Measurements from ENCODE around the gene SORCS2. TPM values are rescaled to one million over a fixed set of nuclear protein-coding genes. Genes with fewer than 3 reads are reported as not detected.

The SORCS2 gene
- total and polyA plus RNA-seq, 2 donors (not counting 1 experiment from before 2014, with no cell fraction given), result not detected

DNA sequence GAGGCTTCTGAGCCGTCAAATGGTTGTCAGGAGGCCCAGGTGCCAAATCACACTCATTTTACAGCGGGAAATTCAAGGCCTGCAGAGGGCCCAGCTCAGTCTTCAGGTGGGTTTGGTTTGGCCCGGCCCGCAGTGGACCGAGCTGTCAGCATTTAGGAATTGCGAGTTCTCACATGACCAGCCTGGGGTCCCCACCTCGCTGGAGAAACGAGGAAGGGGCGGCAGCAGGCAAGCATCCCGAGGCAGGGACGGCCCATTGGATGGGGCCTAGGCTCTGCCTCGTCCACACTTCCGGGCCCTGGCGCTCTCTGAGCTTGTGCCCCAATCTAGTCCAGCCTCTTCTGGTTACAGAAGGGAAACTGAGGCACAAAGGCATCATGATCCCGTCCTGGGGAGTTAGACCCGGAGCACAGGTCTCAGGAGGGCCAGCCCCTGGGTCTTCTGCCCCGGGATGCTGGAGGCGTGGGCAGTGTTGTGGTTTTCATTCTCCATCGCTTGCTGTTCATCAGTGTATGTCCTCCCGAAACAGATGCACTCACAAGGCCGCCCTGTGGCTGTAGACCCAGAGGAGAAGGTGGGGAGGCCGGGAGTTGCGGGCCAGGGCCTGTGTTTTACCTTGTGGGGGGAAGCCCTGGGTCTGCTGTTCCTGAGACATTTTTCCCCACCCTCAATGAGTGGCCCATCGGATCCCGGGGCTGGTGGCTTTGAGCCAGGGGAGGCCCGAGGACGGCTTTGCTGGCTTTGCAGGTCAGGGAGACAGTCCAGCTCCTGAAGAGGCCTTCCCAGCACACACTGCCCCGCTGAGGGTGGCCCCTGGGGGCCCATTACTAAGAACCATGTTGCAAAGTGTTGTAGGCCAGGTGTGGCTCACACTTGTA is 233.5 kb downstream of the SORCS2 start:
- H3K4me1 ChIP-seq (ENCODE audit: control insufficient read depth in 2 of 2, insufficient read depth in 2 of 2, low read length in 2 of 2), result no peaks in the 10 kb centered on the region
- no peaks in the 10 kb centered on the region for H3K4me1 Mint-ChIP-seq
- no peak overlapping the region for H3K4me3 Mint-ChIP-seq
- no peaks in the 10 kb centered on the region for H3K9me3 Mint-ChIP-seq (ENCODE audit: insufficient read depth)
- H3K9me3 ChIP-seq (ENCODE audit: control extremely low read depth in 1 of 3, control insufficient read depth in 2 of 3, insufficient read depth in 1 of 3, low read length in 2 of 3), result no peaks in the 10 kb centered on the region
- DNase-seq (no peak), ATAC-seq (ENCODE audit: low read depth) (no peak)
- TF ChIP-seq, protein P1, sequence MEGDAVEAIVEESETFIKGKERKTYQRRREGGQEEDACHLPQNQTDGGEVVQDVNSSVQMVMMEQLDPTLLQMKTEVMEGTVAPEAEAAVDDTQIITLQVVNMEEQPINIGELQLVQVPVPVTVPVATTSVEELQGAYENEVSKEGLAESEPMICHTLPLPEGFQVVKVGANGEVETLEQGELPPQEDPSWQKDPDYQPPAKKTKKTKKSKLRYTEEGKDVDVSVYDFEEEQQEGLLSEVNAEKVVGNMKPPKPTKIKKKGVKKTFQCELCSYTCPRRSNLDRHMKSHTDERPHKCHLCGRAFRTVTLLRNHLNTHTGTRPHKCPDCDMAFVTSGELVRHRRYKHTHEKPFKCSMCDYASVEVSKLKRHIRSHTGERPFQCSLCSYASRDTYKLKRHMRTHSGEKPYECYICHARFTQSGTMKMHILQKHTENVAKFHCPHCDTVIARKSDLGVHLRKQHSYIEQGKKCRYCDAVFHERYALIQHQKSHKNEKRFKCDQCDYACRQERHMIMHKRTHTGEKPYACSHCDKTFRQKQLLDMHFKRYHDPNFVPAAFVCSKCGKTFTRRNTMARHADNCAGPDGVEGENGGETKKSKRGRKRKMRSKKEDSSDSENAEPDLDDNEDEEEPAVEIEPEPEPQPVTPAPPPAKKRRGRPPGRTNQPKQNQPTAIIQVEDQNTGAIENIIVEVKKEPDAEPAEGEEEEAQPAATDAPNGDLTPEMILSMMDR (IDR thresholded peaks at IDR 0.05), result no peak
- no peak for TF ChIP-seq EZH2 (IDR thresholded peaks at IDR 0.05; ENCODE audit: borderline replicate concordance, insufficient read depth, low read depth, low read length, poor library complexity, severe bottlenecking)
- no peak overlapping the region for H3K4me2 ChIP-seq (replicated peaks; ENCODE audit: low read depth, low read length, poor library complexity, severe bottlenecking)
- H3K27me3 ChIP-seq (replicated peaks in 1 of 4; ENCODE audit: control extremely low read depth in 1 of 4, control insufficient read depth in 3 of 4, insufficient read depth in 4 of 4, low read length in 3 of 4), result no peaks in the 10 kb centered on the region
- WGBS (ENCODE audit: insufficient coverage), result 75% methylated on average over 23 of the region's 28 CpGs
- H3K79me2 ChIP-seq (ENCODE audit: control insufficient read depth, insufficient read depth, low read length), result no peaks in the 10 kb centered on the region
- H3K27ac Mint-ChIP-seq, result no peak overlapping the region
- H3K4me3 ChIP-seq (ENCODE audit: control extremely low read depth in 1 of 5, extremely low read depth in 1 of 5, insufficient read depth in 1 of 5, low read depth in 2 of 5, low read length in 4 of 5), result no peak overlapping the region
- no peaks in the 10 kb centered on the region for H4K20me1 ChIP-seq (ENCODE audit: control insufficient read depth, insufficient read depth, low read length, poor library complexity, severe bottlenecking)
- CTCF ChIA-PET, result no interaction called here
- H3K36me3 ChIP-seq (replicated peaks in 1 of 2; ENCODE audit: control extremely low read depth in 1 of 2, control insufficient read depth in 1 of 2, extremely low read depth in 1 of 2, insufficient read depth in 2 of 2, low read length in 1 of 2), result no peaks in the 10 kb centered on the region
- no peak overlapping the region for H3K9ac ChIP-seq (ENCODE audit: low read length)
- intact Hi-C loops (cut with micrococcal nuclease), result no loop called here
- H3K27ac ChIP-seq (ENCODE audit: low read length in 2 of 2), result no peak overlapping the region
- POLR2A ChIA-PET, result no interaction called here
- H3K27me3 Mint-ChIP-seq, result no peaks in the 10 kb centered on the region
- no peak overlapping the region for H2AFZ ChIP-seq (ENCODE audit: insufficient read depth, low read depth, low read length, poor library complexity, severe bottlenecking)

DNA sequence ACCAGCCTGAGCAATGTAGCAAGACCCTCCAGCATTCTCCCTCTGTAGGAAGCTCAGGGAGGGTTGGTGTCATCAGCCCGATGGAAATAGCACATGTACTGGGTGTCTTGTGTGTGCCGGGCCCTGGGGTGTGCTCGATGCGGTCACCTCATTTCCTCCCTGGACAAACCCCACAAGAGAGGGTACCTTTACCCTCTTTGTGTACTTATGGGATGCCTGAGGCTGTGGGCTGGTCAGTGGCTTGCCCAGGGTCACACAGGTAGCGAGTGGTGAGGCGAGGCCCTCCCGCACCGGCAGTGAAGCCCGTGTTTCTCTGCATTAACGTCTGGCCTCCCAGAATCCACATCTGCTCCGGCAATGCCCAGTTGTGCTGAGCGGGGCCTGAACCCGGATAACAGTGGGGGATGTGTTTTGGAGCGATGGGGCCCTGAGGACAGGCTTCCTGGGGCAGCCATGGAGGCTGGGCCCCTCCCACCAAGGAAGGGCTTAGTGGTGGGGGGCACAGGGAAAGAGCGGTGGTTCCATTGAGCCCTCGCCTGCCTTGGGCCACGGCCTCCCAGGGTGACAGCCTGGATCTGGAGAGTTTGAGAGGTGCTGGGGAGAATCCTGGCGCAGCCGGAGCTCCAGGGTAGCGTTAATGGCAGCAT is 234.3 kb downstream of the SORCS2 start:
- no peak overlapping the region for H2AFZ ChIP-seq (ENCODE audit: insufficient read depth, low read depth, low read length, poor library complexity, severe bottlenecking)
- no peak overlapping the region for H3K4me2 ChIP-seq (replicated peaks; ENCODE audit: low read depth, low read length, poor library complexity, severe bottlenecking)
- H3K9me3 Mint-ChIP-seq (ENCODE audit: insufficient read depth), result no peaks in the 10 kb centered on the region
- H3K4me1 Mint-ChIP-seq, result no peaks in the 10 kb centered on the region
- ChIA-PET POLR2A (no interaction called here), CTCF (no interaction called here)
- WGBS (ENCODE audit: insufficient coverage), result 90% methylated on average over 16 of the region's 20 CpGs
- ATAC-seq (ENCODE audit: low read depth) (no peak), DNase-seq (no peak)
- no peaks in the 10 kb centered on the region for H3K79me2 ChIP-seq (ENCODE audit: control insufficient read depth, insufficient read depth, low read length)
- no peaks in the 10 kb centered on the region for H3K36me3 ChIP-seq (replicated peaks in 1 of 2; ENCODE audit: control extremely low read depth in 1 of 2, control insufficient read depth in 1 of 2, extremely low read depth in 1 of 2, insufficient read depth in 2 of 2, low read length in 1 of 2)
- no peak overlapping the region for H3K27ac ChIP-seq (ENCODE audit: low read length in 2 of 2)
- intact Hi-C loops (cut with micrococcal nuclease), result no loop called here
- H3K9me3 ChIP-seq (ENCODE audit: control extremely low read depth in 1 of 3, control insufficient read depth in 2 of 3, insufficient read depth in 1 of 3, low read length in 2 of 3), result no peaks in the 10 kb centered on the region
- no peaks in the 10 kb centered on the region for H3K27me3 ChIP-seq (replicated peaks in 1 of 4; ENCODE audit: control extremely low read depth in 1 of 4, control insufficient read depth in 3 of 4, insufficient read depth in 4 of 4, low read length in 3 of 4)
- no peak overlapping the region for H3K4me3 ChIP-seq (ENCODE audit: control extremely low read depth in 1 of 5, extremely low read depth in 1 of 5, insufficient read depth in 1 of 5, low read depth in 2 of 5, low read length in 4 of 5)
- no peaks in the 10 kb centered on the region for H3K4me1 ChIP-seq (ENCODE audit: control insufficient read depth in 2 of 2, insufficient read depth in 2 of 2, low read length in 2 of 2)
- TF ChIP-seq, protein P1 (IDR thresholded peaks at IDR 0.05), result no peak
- no peak for TF ChIP-seq EZH2 (IDR thresholded peaks at IDR 0.05; ENCODE audit: borderline replicate concordance, insufficient read depth, low read depth, low read length, poor library complexity, severe bottlenecking)
- no peaks in the 10 kb centered on the region for H3K27me3 Mint-ChIP-seq
- H3K9ac ChIP-seq (ENCODE audit: low read length), result no peak overlapping the region
- H3K4me3 Mint-ChIP-seq, result no peak overlapping the region
- H3K27ac Mint-ChIP-seq, result no peak overlapping the region
- no peaks in the 10 kb centered on the region for H4K20me1 ChIP-seq (ENCODE audit: control insufficient read depth, insufficient read depth, low read length, poor library complexity, severe bottlenecking)
